CD4-positive, alpha-beta T cell treated with Interleukin-4 for 1 hour (primary cell): ENCODE results near the gene DPH3.

Source experiments
- DNase-seq, 2 donors: peaks; one replicate each; pipeline ENCODE4 v3.0.0-alpha.2; 2020 to 2022

The DPH3 gene

GRCh38 chr3:16227566-16227965 is 37.2 kb downstream of the DPH3 start:
- no peak for DNase-seq

GRCh38 chr3:16224325-16224724 is 40.4 kb downstream of the DPH3 start:
- DNase-seq: no peak

- DNase-seq: no peak
Measured at GRCh38 chr3:16222547-16222946, 42.2 kb downstream of the DPH3 start.

- DNase-seq: no peak
Measured at GRCh38 chr3:16221990-16222389, 42.8 kb downstream of the DPH3 start.

- no peak for DNase-seq
Measured at GRCh38 chr3:16219777-16220176, 45.0 kb downstream of the DPH3 start.

GRCh38 chr3:16216373-16216935 is 48.3 kb downstream of the DPH3 start:
- DNase-seq: no peak

- no peak for DNase-seq
Measured at GRCh38 chr3:16214366-16214765, 50.4 kb downstream of the DPH3 start.

- DNase-seq: no peak
Measured at GRCh38 chr3:16211176-16211904, 53.4 kb downstream of the DPH3 start.
